ENCODE results near the gene BTBD9. TPM values are rescaled to one million over a fixed set of nuclear protein-coding genes. Genes with fewer than 3 reads are reported as not detected.

The BTBD9 gene
- total RNA-seq, 1 experiment from 2014 or later = 8.9 TPM

GRCh38 chr6:38302838-38303237, 336.9 kb downstream of the BTBD9 start:
- no peak for TF ChIP-seq CTCF (conservative IDR thresholded peaks at IDR 0.05)
- no peaks in the 10 kb centered on the region for H3K79me2 ChIP-seq (ENCODE audit: insufficient read depth, low read length)
- Mint-ChIP-seq H3K36me3 (ENCODE audit: insufficient read depth in 1 of 3, low read depth in 3 of 3) (peaks cover 0 to 5% (median 0%) of the 10 kb centered on the region in 3 experiments; a peak in 1 of 7 replicates), H3K27ac (no peak overlapping the region), H3K9me3 (no peaks in the 10 kb centered on the region; a peak in 3 of 5 replicates), H3K4me1 (peaks cover 12 to 14% of the 10 kb centered on the region in 2 experiments), H3K4me3 (no peak overlapping the region; a peak in 1 of 5 replicates), H3K27me3 (ENCODE audit: low read depth) (no peaks in the 10 kb centered on the region)
- H2BK20ac ChIP-seq (ENCODE audit: low read depth, low read length, poor library complexity, severe bottlenecking) = no peak overlapping the region
- no peak overlapping the region for H4K91ac ChIP-seq (ENCODE audit: insufficient read length, low read depth, low read length)
- H3K27ac ChIP-seq (ENCODE audit: insufficient read length, low read depth, low read length) = no peak overlapping the region
- no peaks in the 10 kb centered on the region for H3K23me2 ChIP-seq (ENCODE audit: insufficient read length, low read depth, low read length, poor library complexity, severe bottlenecking)
- no peaks in the 10 kb centered on the region for H3K4me1 ChIP-seq (ENCODE audit: insufficient read depth, low read length)
- H3K56ac ChIP-seq (ENCODE audit: insufficient read length, low read depth, low read length) = no peak overlapping the region
- H3K27me3 ChIP-seq (ENCODE audit: insufficient read depth, low read length) = no peaks in the 10 kb centered on the region
- no peaks in the 10 kb centered on the region for H3K9me3 ChIP-seq (ENCODE audit: control insufficient read depth, low read depth, low read length)
- H2BK120ac ChIP-seq (ENCODE audit: low read depth, low read length, poor library complexity, severe bottlenecking) = no peak overlapping the region
- H2AK5ac ChIP-seq (ENCODE audit: insufficient read length, low read length) = no peak overlapping the region
- H2BK15ac ChIP-seq (ENCODE audit: low read depth, low read length) = no peak overlapping the region
- no peak for DNase-seq
- H4K5ac ChIP-seq (ENCODE audit: insufficient read length, low read depth, low read length) = no peak overlapping the region
- no peak overlapping the region for H2BK5ac ChIP-seq (ENCODE audit: insufficient read length, low read length)
- H3K14ac ChIP-seq (ENCODE audit: insufficient read depth, low read length) = no peak overlapping the region
- no peaks in the 10 kb centered on the region for H4K20me1 ChIP-seq (ENCODE audit: control insufficient read depth, insufficient read depth, insufficient read length)
- no peak overlapping the region for H3K9ac ChIP-seq (ENCODE audit: extremely low read depth, insufficient read length, low read length)
- H4K8ac ChIP-seq (replicated peaks; ENCODE audit: insufficient read length, low read depth, low read length) = no peak overlapping the region
- no peak overlapping the region for H3K4me2 ChIP-seq (ENCODE audit: insufficient read depth, insufficient read length, low read length)
- no peak overlapping the region for H3K18ac ChIP-seq (ENCODE audit: insufficient read length, low read depth, low read length)
- no peak overlapping the region for H2BK12ac ChIP-seq (ENCODE audit: insufficient read length, low read depth, low read length)
- no peak overlapping the region for H3T11ph ChIP-seq (ENCODE audit: low read length)
- H3K23ac ChIP-seq (ENCODE audit: insufficient read length, low read depth, low read length) = no peak overlapping the region
- WGBS (ENCODE audit: extremely low coverage, insufficient read length, low lambda C conversion rate) = no CpG with 5 or more reads among the region's 2 CpGs
- no peak overlapping the region for H2AFZ ChIP-seq (ENCODE audit: low read length)
- H3K79me1 ChIP-seq (ENCODE audit: insufficient read depth, low read depth, low read length, poor library complexity, severe bottlenecking) = no peaks in the 10 kb centered on the region
- no peak overlapping the region for H3K4ac ChIP-seq (ENCODE audit: low read depth, low read length)

All from H9 (cell line).